HL-60/S4 (cell line): ENCODE results near the gene PLXNA2.

Experiments
- in situ Hi-C: fragments of 300-500 bp; cut with MboI; formaldehyde crosslinking; loops from 2 replicates; pipeline ENCODE4 v1.14.3; 2022; ENCODE audit warnings: low sequenced_read_pairs

The PLXNA2 gene

GRCh38 chr1:208031932-208032320 lies 212.3 kb downstream of the PLXNA2 start:
- in situ Hi-C loops, result no loop called here

DNA sequence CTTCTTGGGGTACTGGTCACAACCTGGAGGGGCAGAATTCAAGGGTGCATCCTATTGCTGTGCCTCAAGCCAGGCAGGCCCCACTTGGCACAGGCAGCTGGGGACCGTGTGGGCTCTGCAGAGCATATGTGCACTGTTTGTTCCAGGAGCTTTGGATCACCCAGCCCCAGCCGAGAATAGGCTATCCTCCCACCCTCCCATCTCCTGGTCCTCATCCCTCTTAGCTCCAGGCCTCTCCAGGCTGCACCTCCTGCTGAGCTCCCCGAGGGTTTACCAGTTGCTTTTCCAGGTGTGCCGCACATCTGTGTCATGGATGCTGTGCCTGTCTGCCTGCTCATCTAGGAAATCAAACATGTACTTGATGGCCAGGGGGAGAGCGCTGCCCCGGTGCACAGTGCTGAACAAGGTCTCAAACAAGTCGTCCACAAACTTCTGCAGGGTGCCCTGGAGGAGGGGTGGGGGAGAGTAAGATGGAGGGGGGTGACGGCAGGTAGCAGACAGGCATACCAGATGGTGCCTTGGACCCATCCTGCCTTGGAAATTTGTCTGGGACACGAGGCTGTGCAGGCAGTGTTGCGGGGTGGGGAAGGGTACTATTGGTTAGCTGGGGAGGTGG lies 212.8 kb downstream of the PLXNA2 start:
- in situ Hi-C loops, result no loop called here

GRCh38 chr1:208030288-208031091 lies 213.7 kb downstream of the PLXNA2 start:
- in situ Hi-C loops, result no loop called here

DNA sequence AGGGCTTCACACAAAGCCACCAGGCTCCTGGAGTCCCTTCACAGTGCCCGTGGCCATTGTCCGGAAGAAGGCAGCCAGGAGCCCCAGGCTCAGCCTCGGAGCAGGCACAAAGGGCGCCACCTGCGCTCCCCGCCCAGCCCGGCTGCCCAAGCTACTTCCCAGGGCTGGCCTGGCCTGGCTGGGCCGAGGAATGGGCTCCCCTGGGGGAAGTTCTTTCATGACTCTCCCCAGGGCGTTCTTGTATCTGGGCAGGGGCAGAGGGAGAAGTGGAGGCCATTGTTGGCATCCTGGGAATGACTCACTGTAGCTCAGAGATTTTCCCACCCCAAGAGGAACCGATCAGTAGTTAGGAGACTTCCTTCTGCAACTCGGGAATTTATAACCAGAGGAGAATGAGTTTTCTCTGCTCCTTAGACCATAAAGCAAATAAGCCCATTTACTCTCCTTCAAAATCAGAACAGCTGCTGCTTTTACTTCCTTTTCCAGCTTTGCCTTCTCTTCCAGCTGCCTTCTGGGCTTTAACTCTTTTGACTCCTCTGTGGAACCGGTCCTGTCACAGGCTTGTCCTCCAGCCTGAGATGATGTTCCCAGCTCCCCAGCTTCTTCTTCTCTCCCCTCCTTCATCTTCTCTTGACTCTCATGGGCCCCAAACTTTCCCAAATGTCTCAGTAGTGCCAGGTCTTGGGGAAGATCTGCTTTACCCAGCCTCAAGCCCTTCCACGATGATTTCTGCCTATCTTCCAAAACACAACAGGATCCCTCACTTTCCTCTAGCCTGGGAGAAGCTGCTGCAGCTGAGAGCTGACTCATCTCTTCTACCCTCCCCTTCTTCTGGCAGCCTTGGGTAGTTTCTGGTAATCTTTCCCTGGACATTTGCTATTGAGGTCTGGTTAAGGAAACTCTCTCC lies 214.6 kb downstream of the PLXNA2 start:
- in situ Hi-C loops, result no loop called here

GRCh38 chr1:208028526-208028925 lies 215.7 kb downstream of the PLXNA2 start:
- in situ Hi-C loops, result no loop called here

DNA sequence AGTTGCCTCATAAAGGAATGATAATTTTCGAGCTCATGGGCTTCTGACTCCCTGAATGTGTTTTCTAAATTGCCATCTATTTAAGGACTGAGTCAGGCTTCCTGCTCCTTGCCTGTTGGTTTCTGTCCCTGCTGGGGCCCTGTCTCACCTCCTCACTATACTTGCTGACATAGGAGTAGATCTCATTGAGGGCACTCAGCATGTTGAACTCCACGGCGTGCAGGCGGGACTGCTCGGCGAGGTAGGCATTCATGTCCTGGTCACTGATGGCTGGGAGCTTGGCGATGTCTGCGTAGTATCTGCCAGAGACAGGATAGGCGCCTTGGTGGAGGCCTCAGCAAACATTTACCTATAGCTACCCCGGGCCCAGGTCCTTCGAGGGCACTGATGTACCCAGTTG lies 216.3 kb downstream of the PLXNA2 start:
- in situ Hi-C loops, result no loop called here

GRCh38 chr1:208026880-208027438 lies 217.2 kb downstream of the PLXNA2 start:
- in situ Hi-C loops, result no loop called here

DNA sequence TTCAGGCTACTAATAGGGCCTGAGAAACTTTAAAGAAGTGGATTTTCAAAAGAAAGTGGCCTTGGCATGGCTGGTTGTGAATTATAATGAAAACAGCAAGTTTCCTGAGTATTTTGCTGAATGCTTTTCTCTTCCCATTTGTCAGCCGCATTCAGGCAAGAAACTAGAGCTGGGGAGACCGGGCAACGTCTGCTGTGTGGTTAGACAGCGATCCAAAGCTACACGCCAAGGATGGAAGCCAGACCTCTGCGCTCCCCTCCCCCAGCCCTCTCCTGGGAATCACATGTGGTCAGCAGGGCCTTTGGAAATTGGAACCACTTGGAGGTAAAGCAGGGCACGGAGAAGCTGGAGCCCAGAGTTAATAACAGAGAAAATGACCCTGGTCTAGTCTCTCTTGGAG lies 219.2 kb downstream of the PLXNA2 start:
- in situ Hi-C loops, result no loop called here

- in situ Hi-C loops, result no loop called here
Measured at GRCh38 chr1:208024406-208024805, 219.8 kb downstream of the PLXNA2 start.

- in situ Hi-C loops, result loop anchor here (10.0 kb wide), 1 partner anchor 226 kb away; the partner anchor contains the start of gene PLXNA2
Measured at GRCh38 chr1:208019257-208019656, 224.9 kb downstream of the PLXNA2 start.

DNA sequence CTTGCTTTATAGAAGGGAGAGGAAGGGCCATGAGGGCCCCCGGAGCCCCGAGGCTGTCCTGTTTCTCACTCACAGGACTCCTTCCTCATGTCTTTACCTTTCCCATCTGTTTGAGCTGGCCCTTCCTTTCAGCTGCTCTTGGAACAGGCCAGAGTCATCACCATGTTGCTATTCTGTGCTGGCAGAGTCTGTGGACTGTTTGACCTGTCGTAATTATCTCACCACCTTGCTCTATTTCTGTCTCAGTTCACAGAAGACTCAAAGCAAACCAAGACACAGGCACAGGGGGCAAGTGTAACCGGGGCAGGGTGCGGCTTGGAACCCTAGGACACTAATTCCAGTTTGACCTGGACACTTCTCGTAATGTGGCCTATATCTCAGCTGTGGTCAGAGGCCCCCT lies 228.9 kb downstream of the PLXNA2 start:
- in situ Hi-C loops, result loop anchor here (10.0 kb wide), 1 partner anchor 230 kb away; the partner anchor contains the start of gene PLXNA2

- in situ Hi-C loops, result loop anchor here (10.0 kb wide), 1 partner anchor 232 kb away; the partner anchor contains the start of gene PLXNA2
Measured at GRCh38 chr1:208013210-208013609, 231.0 kb downstream of the PLXNA2 start.

GRCh38 chr1:208012721-208013120 lies 231.5 kb downstream of the PLXNA2 start:
- in situ Hi-C loops, result loop anchor here (10.0 kb wide), 1 partner anchor 232 kb away; the partner anchor contains the start of gene PLXNA2

DNA sequence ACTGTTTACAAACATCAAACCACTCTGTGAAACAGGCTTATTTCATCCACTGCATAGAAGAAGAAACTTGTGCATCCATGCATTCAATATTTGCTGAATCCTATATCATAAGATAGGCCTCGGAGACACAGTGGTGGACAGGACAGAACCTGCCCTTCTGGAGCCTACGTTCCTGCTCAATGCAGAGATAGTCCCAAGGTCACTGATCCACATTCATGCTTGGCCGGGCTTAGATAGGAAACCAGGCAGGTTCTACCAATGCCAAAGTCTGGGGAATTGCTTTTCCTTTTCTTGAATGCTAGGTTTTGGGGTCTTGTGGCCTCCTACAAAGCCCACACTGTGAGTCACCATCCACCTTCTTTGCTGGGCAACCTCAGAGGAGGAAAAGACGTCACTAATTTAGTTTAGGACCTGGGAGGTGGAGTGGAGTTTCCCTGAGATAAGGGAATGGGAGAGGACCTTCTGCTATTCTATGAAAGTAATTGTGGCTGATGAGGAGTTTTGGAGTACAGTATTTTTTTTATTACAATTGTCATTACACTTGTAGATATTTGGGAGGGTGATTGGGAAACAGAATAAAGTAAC lies 233.6 kb downstream of the PLXNA2 start:
- in situ Hi-C loops, result loop anchor here (10.0 kb wide), 1 partner anchor 234 kb away; the partner anchor contains the start of gene PLXNA2

DNA sequence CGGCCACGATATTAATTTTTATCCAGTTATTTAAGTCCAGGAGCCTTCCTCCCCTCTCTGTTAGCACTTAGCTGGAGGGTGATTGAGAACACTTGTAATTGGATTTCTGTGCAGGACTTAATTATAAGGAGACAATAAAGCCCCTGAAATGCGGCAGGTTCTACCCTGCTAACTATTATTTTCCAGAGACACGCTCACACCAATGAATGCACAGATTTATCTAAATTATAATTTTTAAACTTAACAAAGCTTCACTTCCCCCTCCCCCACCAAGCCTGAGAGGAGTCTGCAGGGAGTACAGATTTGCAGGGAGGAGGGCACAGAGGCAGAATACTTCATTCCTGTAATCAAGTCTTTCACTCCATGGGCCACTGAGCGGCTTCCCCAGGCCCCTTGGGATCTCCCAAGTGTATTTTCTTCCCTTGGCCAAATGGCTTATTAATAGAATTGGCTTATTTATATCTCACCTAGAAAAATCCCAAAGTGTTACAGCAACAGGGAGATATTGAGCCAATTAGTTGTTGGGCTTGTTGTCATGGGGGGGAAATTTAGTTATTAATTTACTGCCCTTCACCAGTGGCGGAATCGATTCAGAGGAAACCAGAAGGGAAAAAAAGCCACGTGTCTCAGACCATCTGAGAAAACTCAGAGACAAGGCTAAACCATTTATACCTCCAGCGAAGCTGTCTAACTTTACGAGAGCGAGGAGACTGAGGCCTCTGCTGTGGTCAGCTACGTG lies 234.3 kb downstream of the PLXNA2 start:
- in situ Hi-C loops, result loop anchor here (10.0 kb wide), 1 partner anchor 235 kb away; the partner anchor contains the start of gene PLXNA2

DNA sequence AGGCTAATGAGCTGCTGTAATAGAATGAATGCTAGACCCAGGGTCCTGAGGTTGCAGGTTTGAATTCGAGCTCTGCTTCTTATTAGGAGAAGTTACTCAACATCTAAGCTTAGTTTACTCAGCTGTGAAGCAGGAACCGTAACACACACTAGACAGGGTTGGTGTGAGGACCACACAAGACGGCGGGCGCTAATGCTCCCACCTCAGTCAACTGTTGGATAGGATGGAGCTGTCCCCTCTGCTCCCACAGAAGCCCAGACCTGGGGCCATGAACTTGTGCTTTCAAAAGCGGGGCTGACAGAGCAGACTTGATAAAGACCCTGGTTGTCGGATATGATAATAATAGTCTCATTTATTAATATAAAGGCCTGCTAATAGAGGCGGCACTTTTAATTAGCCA lies 234.9 kb downstream of the PLXNA2 start:
- in situ Hi-C loops, result no loop called here

GRCh38 chr1:208008534-208008933 lies 235.7 kb downstream of the PLXNA2 start:
- in situ Hi-C loops, result no loop called here

GRCh38 chr1:208007938-208008342 lies 236.2 kb downstream of the PLXNA2 start:
- in situ Hi-C loops, result no loop called here

DNA sequence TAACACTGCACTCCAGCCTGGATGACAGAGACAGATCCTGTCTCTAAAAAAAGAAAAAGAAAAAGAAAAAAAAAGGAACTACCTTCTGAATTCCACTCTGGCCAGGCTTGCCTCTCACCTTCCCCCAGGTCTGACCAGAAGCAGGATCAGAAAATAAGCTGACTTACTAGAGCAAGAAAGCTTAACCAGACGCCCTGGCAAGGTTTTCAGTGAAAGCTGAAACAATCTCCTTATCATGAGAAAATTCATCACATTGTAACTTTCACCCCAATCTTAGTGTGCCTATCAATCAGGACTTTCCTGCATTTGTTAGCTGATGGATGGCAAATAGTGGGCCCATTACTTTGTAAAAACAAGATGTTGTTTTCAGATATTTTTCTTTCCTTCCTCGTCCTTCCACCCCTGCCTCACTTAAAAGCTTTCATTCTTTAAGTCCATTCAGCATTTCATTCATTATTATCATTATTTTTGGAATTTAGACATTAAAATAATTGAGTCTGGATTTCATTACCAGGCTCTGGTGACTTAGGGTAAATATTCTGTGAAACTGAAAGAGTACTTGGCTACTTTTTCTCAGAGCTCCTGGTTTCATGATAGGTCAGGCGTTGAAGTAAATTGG lies 236.8 kb downstream of the PLXNA2 start:
- in situ Hi-C loops, result no loop called here
